OCI-LY1 (cell line): ENCODE results near the gene RELCH.

ENCODE experiments used
- H2AFZ ChIP-seq: fragments of 200-600 bp; sonication (generic), shearing (Covaris generic); 2 replicates; pipeline ENCODE4 v1.6.0; 2014; ENCODE audit warnings: antibody characterized with exemption, mild to moderate bottlenecking, low read length
- H3F3A ChIP-seq: fragments of 200-600 bp; sonication (generic), shearing (Covaris generic); 2 replicates; pipeline ENCODE4 v1.6.0; 2014; ENCODE audit warnings: mild to moderate bottlenecking, antibody characterized with exemption, low read length, moderate library complexity; ENCODE audit not compliant: insufficient read depth
- H3K27ac ChIP-seq: fragments of 200-600 bp; sonication (generic); 2 replicates; pipeline ENCODE4 v1.5.1; 2014; ENCODE audit warnings: low read length, mixed run types, mild to moderate bottlenecking, low read depth; ENCODE audit not compliant: poor library complexity, severe bottlenecking
- H3K27me3 ChIP-seq: fragments of 200-600 bp; sonication (generic); 2 replicates; pipeline ENCODE4 v1.6.0; 2014; ENCODE audit warnings: antibody characterized with exemption, mild to moderate bottlenecking, low read length, moderate library complexity; ENCODE audit not compliant: insufficient read depth
- H3K36me3 ChIP-seq: fragments of 200-600 bp; sonication (generic); 2 replicates; pipeline ENCODE4 v1.6.1; 2014; ENCODE audit warnings: mild to moderate bottlenecking, antibody characterized with exemption, low read length, moderate library complexity, mixed read lengths; ENCODE audit not compliant: insufficient read depth
- H3K4me1 ChIP-seq: fragments of 200-600 bp; sonication (generic); 2 replicates; pipeline ENCODE4 v1.5.1; 2014; ENCODE audit warnings: mild to moderate bottlenecking, low read length, moderate library complexity; ENCODE audit not compliant: insufficient read depth, severe bottlenecking
- H3K4me2 ChIP-seq: fragments of 200-600 bp; sonication (generic), shearing (Covaris generic); 2 replicates; pipeline ENCODE4 v1.6.1; 2014; ENCODE audit warnings: low read length
- H3K4me3 ChIP-seq: fragments of 200-600 bp; sonication (generic); 2 replicates; pipeline ENCODE4 v1.5.1; 2014; ENCODE audit warnings: low read length, low read depth, mild to moderate bottlenecking, mixed read lengths; ENCODE audit not compliant: poor library complexity, severe bottlenecking
- H3K79me2 ChIP-seq: fragments of 200-600 bp; shearing (Covaris generic); 2 replicates; pipeline ENCODE4 v1.6.1; 2016; ENCODE audit warnings: mixed run types, low read length, mixed read lengths; ENCODE audit not compliant: insufficient read depth
- H3K9ac ChIP-seq: fragments of 200-600 bp; sonication (generic), shearing (Covaris generic); 2 replicates; pipeline ENCODE4 v1.6.1; 2014; ENCODE audit warnings: mild to moderate bottlenecking, low read length, mixed read lengths
- H3K9me2 ChIP-seq: fragments of 200-600 bp; sonication (generic), shearing (Covaris generic); 2 replicates; pipeline ENCODE4 v1.6.1; 2014; ENCODE audit warnings: low read depth, mild to moderate bottlenecking, low read length, mixed read lengths
- H3K9me3 ChIP-seq: fragments of 200-600 bp; shearing (Covaris generic); 2 replicates; pipeline ENCODE4 v1.6.1; 2014; ENCODE audit warnings: low read length, mixed read lengths
- H4K20me1 ChIP-seq: fragments of 200-600 bp; sonication (generic), shearing (Covaris generic); 2 replicates; pipeline ENCODE4 v1.6.0; 2016; ENCODE audit warnings: mild to moderate bottlenecking, low read length; ENCODE audit not compliant: insufficient read depth
- CTCF ChIP-seq: fragments of 200-600 bp; sonication (generic), shearing (Covaris generic); IDR thresholded peaks from 2 replicates; pipeline ENCODE4 v1.5.1; 2017; ENCODE audit warnings: mild to moderate bottlenecking, antibody characterized with exemption, low read length, moderate library complexity, mixed read lengths
- EZH2 ChIP-seq: fragments of 200-600 bp; sonication (generic), shearing (Covaris generic); IDR thresholded peaks from 2 replicates; pipeline ENCODE4 v1.8.0; 2017; ENCODE audit warnings: borderline replicate concordance, mixed run types, mild to moderate bottlenecking, antibody characterized with exemption, low read length, moderate library complexity, mixed read lengths

RELCH gene

DNA sequence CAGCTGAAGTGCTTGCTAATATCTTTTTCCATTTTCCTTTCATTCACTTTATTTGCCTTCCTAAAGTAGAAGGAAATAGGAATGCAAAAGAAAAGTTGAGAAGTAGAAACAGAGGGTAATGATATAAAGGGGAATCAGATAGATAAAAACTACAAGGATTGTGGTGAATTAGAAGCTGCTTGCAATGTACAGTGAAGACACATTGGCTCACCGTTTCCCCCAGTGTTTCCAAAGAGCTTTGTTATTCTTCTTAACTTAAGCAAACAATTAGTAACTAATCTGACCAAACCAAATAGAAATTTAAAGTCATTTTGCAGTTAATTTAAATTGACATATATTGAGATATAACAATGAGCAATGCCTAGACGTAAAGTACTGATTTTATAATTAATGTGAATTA lies 63.4 kb downstream of the RELCH start:
- H3K4me2 ChIP-seq, result no peak overlapping the region
- no peaks in the 10 kb centered on the region for H3K4me1 ChIP-seq
- no peak overlapping the region for H2AFZ ChIP-seq
- H3K36me3 ChIP-seq, result peaks cover 11% of the 10 kb centered on the region; the same call in 1 of the 2 replicates
- H3K9me2 ChIP-seq, result no peaks in the 10 kb centered on the region
- no peaks in the 10 kb centered on the region for H3K79me2 ChIP-seq
- H3F3A ChIP-seq, result no peaks in the 10 kb centered on the region; the same call in 1 of the 2 replicates
- no peaks in the 10 kb centered on the region for H3K27me3 ChIP-seq
- no peak overlapping the region for H3K9ac ChIP-seq
- H3K9me3 ChIP-seq, result no peaks in the 10 kb centered on the region
- H3K4me3 ChIP-seq, result no peak overlapping the region
- H4K20me1 ChIP-seq, result no peaks in the 10 kb centered on the region
- no peak overlapping the region for H3K27ac ChIP-seq
- TF ChIP-seq CTCF (no peak), EZH2 (no peak)

- Histone ChIP-seq H2AFZ (no peak overlapping the region), H3K4me3 (no peak overlapping the region), H3K4me1 (peaks cover 4% of the 10 kb centered on the region), H4K20me1 (no peaks in the 10 kb centered on the region), H3K9me3 (no peaks in the 10 kb centered on the region), H3K27me3 (no peaks in the 10 kb centered on the region), H3K9ac (no peak overlapping the region), H3K9me2 (no peaks in the 10 kb centered on the region), H3F3A (no peaks in the 10 kb centered on the region), H3K79me2 (no peaks in the 10 kb centered on the region), H3K27ac (no peak overlapping the region), H3K36me3 (peaks cover 71% of the 10 kb centered on the region), H3K4me2 (no peak overlapping the region)
- TF ChIP-seq EZH2, result no peak
- TF ChIP-seq CTCF, result no peak
Observed at GRCh38 chr18:62258093-62258492, 71.0 kb downstream of the RELCH start.

DNA sequence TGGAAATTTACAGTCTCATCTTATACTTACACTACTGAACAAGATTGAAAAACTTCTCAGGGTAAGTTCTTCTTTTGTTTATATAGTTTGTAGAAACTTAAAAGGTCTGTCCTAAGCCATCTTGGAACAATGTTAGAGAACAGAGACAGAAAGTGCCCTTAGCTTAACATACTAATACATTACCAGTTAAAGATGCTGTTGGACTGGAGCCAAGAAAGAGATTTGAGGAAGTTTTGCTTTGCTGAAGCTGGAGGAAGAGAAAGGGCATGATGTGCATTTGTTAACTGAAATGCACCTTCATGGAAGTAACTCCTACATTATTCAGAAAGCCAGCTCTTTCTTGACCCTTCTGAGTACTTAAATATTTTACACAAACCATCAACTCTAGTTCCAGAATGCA lies 71.6 kb downstream of the RELCH start:
- Histone ChIP-seq H3K9me3 (no peaks in the 10 kb centered on the region), H3K79me2 (no peaks in the 10 kb centered on the region), H4K20me1 (no peaks in the 10 kb centered on the region), H3K27ac (no peak overlapping the region), H3K9me2 (no peaks in the 10 kb centered on the region), H3F3A (no peaks in the 10 kb centered on the region), H3K4me2 (no peak overlapping the region), H3K27me3 (no peaks in the 10 kb centered on the region), H2AFZ (no peak overlapping the region), H3K4me1 (peaks cover 4% of the 10 kb centered on the region), H3K9ac (no peak overlapping the region), H3K36me3 (peaks cover 72% of the 10 kb centered on the region), H3K4me3 (no peak overlapping the region)
- no peak for TF ChIP-seq CTCF
- TF ChIP-seq EZH2, result no peak
